K562 treated with DMSO at 1 percent for 12 hours (cell line): ENCODE measurements around the gene IFI30. TPM values are rescaled to one million over a fixed set of nuclear protein-coding genes. Genes with fewer than 3 reads are reported as not detected.

ENCODE experiments used
- total RNA-seq: library from RNA; unstranded; fragments of 300-600 nt; gene quantifications from 2 replicates; pipeline ENCODE4 v1.2.3, GENCODE V29; 2022; ENCODE audit not compliant: insufficient read depth

The IFI30 gene
- 92.4 and 92.6 TPM in 2 replicates for total RNA-seq

GRCh38 chr19:18173572-18174288 lies at the start of gene IFI30:
TSS of gene IFI30 (plus strand) at chr19:18173813. CDS start at chr19:18173842, 29 bp downstream.

GRCh38 chr19:18152817-18153555 lies 20.6 kb upstream of the IFI30 start, which contains the start of gene PIK3R2:
TSS of gene PIK3R2 (plus strand) at chr19:18153163. CDS start at chr19:18155880, 2,717 bp downstream.

DNA sequence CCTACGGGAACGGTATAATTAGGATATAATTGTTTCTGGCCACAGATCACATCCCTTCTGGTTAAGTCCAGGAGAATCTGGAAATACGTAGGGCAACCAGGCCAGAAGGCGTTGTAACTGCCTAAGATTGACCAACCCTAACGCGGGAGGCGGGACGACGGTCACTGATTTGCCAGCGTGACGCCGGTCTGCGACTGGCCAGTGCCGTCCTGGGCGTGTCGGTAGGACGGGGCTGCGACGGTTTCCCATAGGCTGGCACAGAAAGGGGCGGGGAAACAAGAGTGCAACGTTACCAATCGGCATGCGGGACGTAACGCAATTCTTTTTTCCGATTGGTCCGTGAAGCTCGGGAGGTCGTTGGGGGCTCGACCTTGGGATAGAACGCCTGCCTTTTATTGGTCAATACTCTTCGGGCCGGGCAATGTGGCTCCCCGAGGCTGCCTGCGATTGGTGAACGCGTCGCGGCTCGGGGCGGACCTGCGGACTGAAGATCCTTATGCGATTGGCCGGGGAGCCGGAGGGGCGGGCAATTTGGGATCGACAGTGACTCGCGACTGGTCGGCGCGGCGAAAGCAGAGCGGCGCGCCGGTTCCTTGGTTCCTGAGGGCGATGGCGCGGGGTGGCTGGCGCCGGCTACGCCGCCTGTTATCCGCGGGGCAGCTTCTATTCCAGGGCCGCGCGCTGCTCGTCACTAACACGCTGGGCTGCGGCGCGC lies 19.2 kb downstream of the IFI30 start, which contains the start of gene MPV17L2:
Gene MPV17L2, plus strand, starts transcription at position 546 of the 715 bp plus-strand sequence. Its CDS starts 64 bp downstream, at position 610.

DNA sequence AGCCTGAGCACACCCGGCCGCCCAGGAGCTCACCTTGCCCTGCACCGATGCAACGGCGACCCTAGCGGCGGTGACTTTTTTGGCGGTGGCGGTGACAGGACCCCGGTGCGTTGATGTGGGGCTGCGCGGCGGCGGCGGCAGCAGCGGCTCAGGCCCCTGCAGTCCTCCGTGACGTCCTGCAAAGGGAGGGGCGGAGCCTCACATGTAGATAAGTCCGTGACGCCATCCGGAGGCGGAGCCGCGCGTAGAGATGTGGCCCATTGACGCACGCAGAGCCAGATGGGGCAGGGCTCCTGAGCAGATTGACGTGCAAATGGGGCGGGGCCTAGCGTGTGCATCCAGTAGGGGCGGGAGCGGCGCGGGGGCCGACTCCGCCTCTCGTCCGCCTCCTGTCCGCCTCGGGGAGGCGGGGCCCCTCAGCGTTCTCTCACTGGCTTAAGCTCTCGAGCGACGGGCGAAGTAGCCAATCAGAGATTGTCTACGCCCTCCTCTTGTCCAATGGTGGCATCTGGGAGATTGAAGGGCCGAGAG lies 30.3 kb downstream of the IFI30 start, which contains the start of gene RAB3A:
Gene RAB3A, minus strand, starts transcription at position 180 of the 531 bp plus-strand sequence. CDS start 1,302 bp downstream, outside the sequence.

DNA sequence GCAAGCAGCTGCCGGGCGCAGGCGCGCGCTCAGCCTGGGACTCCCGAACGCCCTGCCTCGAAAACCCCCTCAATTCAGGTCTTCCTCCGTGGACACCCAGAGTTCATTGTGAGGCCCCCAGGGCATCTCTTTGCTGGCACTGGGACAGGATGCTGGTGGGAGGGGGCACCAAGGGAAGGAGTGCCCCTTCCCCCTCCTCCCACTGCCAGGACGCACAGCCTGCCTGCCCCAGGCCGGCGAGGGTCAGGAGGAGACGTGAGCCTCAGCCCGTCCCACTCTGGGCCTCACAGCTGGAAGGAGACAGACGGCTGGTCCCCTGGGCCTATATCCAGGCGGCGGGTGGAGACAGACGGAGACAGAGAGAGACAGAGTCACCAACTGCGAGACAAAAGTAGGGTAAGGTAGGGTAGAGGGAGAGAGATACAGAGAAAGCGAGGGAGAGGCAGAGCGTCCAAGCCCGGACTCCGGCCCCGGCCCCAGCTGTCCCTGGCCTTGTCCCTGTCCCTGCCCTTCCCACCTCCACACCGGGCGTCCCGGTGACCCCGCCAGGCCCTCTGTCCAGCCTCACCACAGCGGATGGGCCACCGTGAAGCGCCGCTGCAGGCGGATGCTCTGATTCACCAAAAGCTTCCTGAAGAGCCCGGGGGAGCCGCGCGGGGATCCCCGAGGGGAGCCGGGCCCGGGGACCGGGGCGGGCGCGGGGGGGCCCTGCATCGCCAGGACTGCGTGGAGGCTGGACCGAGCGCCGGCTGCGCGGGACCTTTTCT lies 52.3 kb downstream of the IFI30 start, which contains the start of gene PDE4C:
Gene PDE4C, minus strand, starts transcription at position 737 of the 767 bp plus-strand sequence. Its CDS starts 23 bp downstream, at position 714.

Other genes starting within 250 kb of the IFI30 start
- 99.3 and 108 TPM in 2 replicates for gene CCDC124, start 240.8 kb upstream of the IFI30 start, total RNA-seq
- gene KCNN1, start 206.7 kb upstream of the IFI30 start, total RNA-seq, result 4.4 and 17.3 TPM in 2 replicates
- gene ARRDC2, start 165.6 kb upstream of the IFI30 start, total RNA-seq, result 20.7 and 27.8 TPM in 2 replicates
- not detected in 2 replicates for gene IL12RB1, start 86.9 kb upstream of the IFI30 start, total RNA-seq
- 4.6 and 13.5 TPM in 2 replicates for gene MAST3, start 76.0 kb upstream of the IFI30 start, total RNA-seq
- gene PIK3R2, start 20.6 kb upstream of the IFI30 start, total RNA-seq, result 5.0 and 19.5 TPM in 2 replicates
- 46.3 and 49.7 TPM in 2 replicates for gene MPV17L2, start 19.4 kb downstream of the IFI30 start, total RNA-seq
- 1.8 and 3.7 TPM in 2 replicates for gene RAB3A, start 30.2 kb downstream of the IFI30 start, total RNA-seq
- not detected in 2 replicates for gene PDE4C, start 52.6 kb downstream of the IFI30 start, total RNA-seq
- 1.1 and 1.6 TPM in 2 replicates for gene IQCN, start 100.6 kb downstream of the IFI30 start, total RNA-seq
- gene JUND, start 107.8 kb downstream of the IFI30 start, total RNA-seq, result 223 and 258 TPM in 2 replicates
- gene LSM4, start 149.3 kb downstream of the IFI30 start, total RNA-seq, result 274 and 320 TPM in 2 replicates
- gene PGPEP1, start 166.8 kb downstream of the IFI30 start, total RNA-seq, result 29.5 and 31.0 TPM in 2 replicates
- gene GDF15, start 212.3 kb downstream of the IFI30 start, total RNA-seq, result 360 and 415 TPM in 2 replicates
- gene LRRC25, start 223.8 kb downstream of the IFI30 start, total RNA-seq, result 3.1 and 3.3 TPM in 2 replicates
- gene SSBP4, start 245.6 kb downstream of the IFI30 start, total RNA-seq, result 103 and 117 TPM in 2 replicates